Keratinocyte (primary cell): ENCODE results near the gene TEX53. TPM values are rescaled to one million over a fixed set of nuclear protein-coding genes. Genes with fewer than 3 reads are reported as not detected.

ENCODE experiments used
- DNase-seq: peaks from one replicate; pipeline ENCODE4 v3.0.0-alpha.2; 2011; ENCODE audit warnings: low read depth, missing footprints, low spot score
- FAIRE-seq: peaks from 2 replicates; lab custom pipeline; 2011; peaks lifted over from hg19 to GRCh38; lab: Jason Lieb, UNC
- H2AFZ ChIP-seq: 2 replicates; pipeline ENCODE4 v1.6.0; 2012; ENCODE audit warnings: low read length, control low read depth, inconsistent platforms; ENCODE audit not compliant: control insufficient read depth
- H3K27ac ChIP-seq: 2 replicates; pipeline ENCODE4 v1.5.1; 2011; ENCODE audit warnings: low read length; ENCODE audit not compliant: control insufficient read depth, insufficient read depth
- H3K27me3 ChIP-seq: 3 replicates; pipeline ENCODE4 v1.6.0; 2011; ENCODE audit warnings: low read length; ENCODE audit not compliant: control insufficient read depth, insufficient read depth; ENCODE audit errors: extremely low read depth
- H3K36me3 ChIP-seq, 2 experiments: 2 replicates in 1 of 2; 3 replicates in 1 of 2; pipeline ENCODE4 v1.5.1; 2011; ENCODE audit warnings: low read length in 2 of 2, mild to moderate bottlenecking in 1 of 2; ENCODE audit not compliant: control insufficient read depth in 2 of 2, insufficient read depth in 2 of 2; ENCODE audit errors: extremely low read depth in 1 of 2
- H3K4me1 ChIP-seq: 3 replicates; pipeline ENCODE4 v1.5.1; 2011; ENCODE audit warnings: low read length; ENCODE audit not compliant: control insufficient read depth, insufficient read depth; ENCODE audit errors: extremely low read depth
- H3K4me2 ChIP-seq: 3 replicates; pipeline ENCODE4 v1.6.0; 2011; ENCODE audit warnings: low read depth, low read length; ENCODE audit not compliant: control insufficient read depth, insufficient read depth; ENCODE audit errors: extremely low read depth
- H3K4me3 ChIP-seq, 3 experiments: fragments of 200-600 bp in 1 of 3; sonication (generic) in 1 of 3; 2 replicates in 2 of 3; 3 replicates in 1 of 3; pipeline ENCODE4 v1.5.1; 2011 to 2016; ENCODE audit warnings: low read length in 3 of 3, mild to moderate bottlenecking in 3 of 3, control low read depth in 2 of 3, inconsistent platforms in 1 of 3, low read depth in 1 of 3, mixed read lengths in 1 of 3, mixed run types in 1 of 3, moderate library complexity in 1 of 3; ENCODE audit not compliant: control insufficient read depth in 2 of 3, insufficient read depth in 2 of 3; ENCODE audit errors: extremely low read depth in 1 of 3
- H3K79me2 ChIP-seq: 2 replicates; pipeline ENCODE4 v1.6.0; 2012; ENCODE audit warnings: low read length; ENCODE audit not compliant: control insufficient read depth, insufficient read depth
- H3K9ac ChIP-seq: 3 replicates; pipeline ENCODE4 v1.6.0; 2011; ENCODE audit warnings: low read length; ENCODE audit not compliant: control insufficient read depth, insufficient read depth; ENCODE audit errors: extremely low read depth
- H3K9me1 ChIP-seq: 3 replicates; pipeline ENCODE4 v1.6.0; 2011; ENCODE audit warnings: low read length; ENCODE audit not compliant: control insufficient read depth, insufficient read depth; ENCODE audit errors: extremely low read depth
- H3K9me3 ChIP-seq: 2 replicates; pipeline ENCODE4 v1.5.1; 2012; ENCODE audit warnings: low read depth, low read length; ENCODE audit not compliant: control insufficient read depth
- H4K20me1 ChIP-seq: 3 replicates; pipeline ENCODE4 v1.6.0; 2011; ENCODE audit warnings: low read length; ENCODE audit not compliant: control insufficient read depth, insufficient read depth; ENCODE audit errors: extremely low read depth
- EZH2 ChIP-seq: IDR thresholded peaks from one replicate; pipeline ENCODE4 v1.6.1; 2012; ENCODE audit warnings: inconsistent platforms, mild to moderate bottlenecking, low read length, moderate library complexity
- dilution Hi-C: fragments of 300-500 bp; cut with MboI; formaldehyde crosslinking; loops from one replicate; pipeline ENCODE4 v1.7.0; 2020; ENCODE audit warnings: low sequenced_read_pairs; ENCODE audit not compliant: extremely low pct_ligation_motif_present
- polyA plus RNA-seq, 5 experiments: library from polyadenylated mRNA; depleted of rRNA in 3 of 5; stranded (reverse) in 3 of 5; stranded (forward) in 1 of 5; unstranded in 1 of 5; fragments of >200 nt; gene quantifications; 1 replicate in 1 of 5; 2 replicates in 3 of 5; 3 replicates in 1 of 5; pipeline versions ENCODE4 v1.2.1 to v1.2.3, GENCODE V29; 2011 to 2012; ENCODE audit warnings: missing spikeins in 2 of 5, low read depth in 1 of 5, low replicate concordance in 1 of 5
- TF ChIP-seq, protein P1 (sequence below), 3 experiments: IDR thresholded peaks in 1 of 3; conservative IDR thresholded peaks in 1 of 3; optimal IDR thresholded peaks in 1 of 3; 2 replicates in 2 of 3; 3 replicates in 1 of 3; pipeline versions ENCODE3 to v1.5.1; 2011; ENCODE audit warnings: low read length in 3 of 3, mild to moderate bottlenecking in 3 of 3, moderate library complexity in 2 of 3, control low read depth in 1 of 3, inconsistent platforms in 1 of 3; ENCODE audit not compliant: insufficient read depth in 2 of 3; ENCODE audit errors: extremely low read depth in 1 of 3

Gene TEX53
- polyA plus RNA-seq, 1 donor (not counting 4 experiments of a cell fraction or from before 2014, with no cell fraction given) = not detected

DNA sequence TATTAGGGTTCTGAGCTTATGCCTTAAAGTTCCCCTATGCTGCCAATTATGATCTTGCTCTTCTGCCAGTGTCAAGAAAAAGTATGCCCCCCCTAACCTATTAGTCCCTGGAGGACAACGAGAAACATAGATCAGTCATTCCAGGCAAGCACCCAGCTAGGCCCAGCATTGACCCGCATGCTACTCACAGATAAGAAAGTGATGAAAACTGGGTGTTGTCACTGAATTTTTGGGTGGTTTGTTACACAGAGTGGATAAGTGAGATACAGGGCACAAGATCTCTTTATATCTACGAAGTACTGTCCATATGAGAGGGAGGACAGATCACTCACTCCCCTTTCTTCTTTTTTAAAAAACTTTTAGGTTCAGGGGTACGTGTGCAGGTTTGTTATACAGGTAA lies 30.8 kb upstream of the TEX53 start:
- no peaks in the 10 kb centered on the region for H3K36me3 ChIP-seq
- FAIRE-seq (no peak), DNase-seq (no peak)
- H3K27me3 ChIP-seq = no peaks in the 10 kb centered on the region
- no peak overlapping the region for H3K4me2 ChIP-seq
- H3K27ac ChIP-seq = no peak overlapping the region
- H2AFZ ChIP-seq = no peak overlapping the region
- H4K20me1 ChIP-seq = no peaks in the 10 kb centered on the region
- peaks cover 28% of the 10 kb centered on the region for H3K4me1 ChIP-seq
- H3K4me3 ChIP-seq = no peak overlapping the region
- no peaks in the 10 kb centered on the region for H3K79me2 ChIP-seq
- H3K9ac ChIP-seq = no peak overlapping the region
- dilution Hi-C loops = loop anchor here (25.0 kb wide), 1 partner anchor 324 kb away; no protein-coding TSS in a partner anchor
- H3K9me3 ChIP-seq = no peaks in the 10 kb centered on the region
- H3K9me1 ChIP-seq = no peaks in the 10 kb centered on the region
- TF ChIP-seq EZH2 = no peak
- TF ChIP-seq, protein P1, sequence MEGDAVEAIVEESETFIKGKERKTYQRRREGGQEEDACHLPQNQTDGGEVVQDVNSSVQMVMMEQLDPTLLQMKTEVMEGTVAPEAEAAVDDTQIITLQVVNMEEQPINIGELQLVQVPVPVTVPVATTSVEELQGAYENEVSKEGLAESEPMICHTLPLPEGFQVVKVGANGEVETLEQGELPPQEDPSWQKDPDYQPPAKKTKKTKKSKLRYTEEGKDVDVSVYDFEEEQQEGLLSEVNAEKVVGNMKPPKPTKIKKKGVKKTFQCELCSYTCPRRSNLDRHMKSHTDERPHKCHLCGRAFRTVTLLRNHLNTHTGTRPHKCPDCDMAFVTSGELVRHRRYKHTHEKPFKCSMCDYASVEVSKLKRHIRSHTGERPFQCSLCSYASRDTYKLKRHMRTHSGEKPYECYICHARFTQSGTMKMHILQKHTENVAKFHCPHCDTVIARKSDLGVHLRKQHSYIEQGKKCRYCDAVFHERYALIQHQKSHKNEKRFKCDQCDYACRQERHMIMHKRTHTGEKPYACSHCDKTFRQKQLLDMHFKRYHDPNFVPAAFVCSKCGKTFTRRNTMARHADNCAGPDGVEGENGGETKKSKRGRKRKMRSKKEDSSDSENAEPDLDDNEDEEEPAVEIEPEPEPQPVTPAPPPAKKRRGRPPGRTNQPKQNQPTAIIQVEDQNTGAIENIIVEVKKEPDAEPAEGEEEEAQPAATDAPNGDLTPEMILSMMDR (optimal IDR thresholded peaks at IDR 0.05 in 1 of 3, IDR thresholded peaks at IDR 0.05 in 1 of 3, conservative IDR thresholded peaks at IDR 0.05 in 1 of 3; ENCODE audit: extremely low read depth in 1 of 3, insufficient read depth in 2 of 3, low read length in 3 of 3) = no peak

DNA sequence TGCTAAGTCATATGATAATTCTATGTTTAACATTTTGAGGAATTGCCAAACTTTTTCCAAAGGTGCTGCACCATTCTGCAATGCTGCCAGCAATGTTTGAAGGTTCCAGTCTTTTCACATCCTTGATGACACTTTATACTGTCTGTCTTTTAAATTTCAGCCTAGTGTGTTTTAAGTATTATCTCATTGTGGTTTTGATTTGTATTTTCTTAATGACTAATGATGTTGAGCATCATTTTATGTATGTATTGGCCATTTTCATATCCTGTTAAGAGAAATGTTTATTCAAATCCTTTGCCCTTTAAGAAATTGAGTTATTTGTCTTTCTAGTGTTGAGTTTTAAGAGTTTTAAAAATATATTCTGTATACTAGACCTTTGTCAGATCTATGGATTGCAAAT lies 29.4 kb upstream of the TEX53 start:
- no peak overlapping the region for H3K9ac ChIP-seq
- H3K27ac ChIP-seq = no peak overlapping the region
- no peaks in the 10 kb centered on the region for H3K9me1 ChIP-seq
- H3K9me3 ChIP-seq = no peaks in the 10 kb centered on the region
- no peaks in the 10 kb centered on the region for H3K27me3 ChIP-seq
- no peak overlapping the region for H3K4me2 ChIP-seq
- DNase-seq = no peak
- no peak overlapping the region for H3K4me3 ChIP-seq
- H4K20me1 ChIP-seq = no peaks in the 10 kb centered on the region
- dilution Hi-C loops = loop anchor here (25.0 kb wide), 1 partner anchor 325 kb away; no protein-coding TSS in a partner anchor
- H2AFZ ChIP-seq = no peak overlapping the region
- no peaks in the 10 kb centered on the region for H3K79me2 ChIP-seq
- peaks cover 21% of the 10 kb centered on the region for H3K4me1 ChIP-seq
- no peak for FAIRE-seq
- no peak for TF ChIP-seq EZH2
- TF ChIP-seq, protein P1 (optimal IDR thresholded peaks at IDR 0.05 in 1 of 3, IDR thresholded peaks at IDR 0.05 in 1 of 3, conservative IDR thresholded peaks at IDR 0.05 in 1 of 3; ENCODE audit: extremely low read depth in 1 of 3, insufficient read depth in 2 of 3, low read length in 3 of 3) = no peak
- no peaks in the 10 kb centered on the region for H3K36me3 ChIP-seq
